ENCODE results near the gene ADAMTSL3.

GRCh38 chr15:83651541-83651940 is 2.4 kb upstream of the ADAMTSL3 start:
- TF ChIP-seq CTCF (IDR thresholded peaks at IDR 0.05) (no peak), POLR2A (IDR thresholded peaks at IDR 0.05) (no peak)
